CD4-positive, alpha-beta T cell (primary cell): Measurements from ENCODE around the gene MYO3A. TPM values are rescaled to one million over a fixed set of nuclear protein-coding genes. Genes with fewer than 3 reads are reported as not detected.

Experiments
- ATAC-seq: fragments of 200-7000 bp; cut with Tn5 transposase; one replicate; pipeline ENCODE4 v1.10.0; 2022; ENCODE audit warnings: mild to moderate bottlenecking; ENCODE audit not compliant: poor library complexity
- CTCF ChIA-PET: fragments of 350-600 bp; sonication (Branson Sonifier 250); formaldehyde crosslinking; loops from one replicate; lab custom pipeline; 2021; ENCODE audit warnings: antibody characterized with exemption, inconsistent platforms; lab: Charles Lee
- POLR2A ChIA-PET: fragments of 350-600 bp; sonication (Branson Sonifier 250); formaldehyde crosslinking; loops from one replicate; lab custom pipeline; 2021; ENCODE audit warnings: antibody characterized with exemption, inconsistent platforms; lab: Charles Lee
- DNase-seq, 14 experiments: peaks; one replicate each; pipeline ENCODE4 v3.0.0-alpha.2; 2013 to 2020; ENCODE audit warnings: mixed read lengths in 2 of 14
- H3K27ac ChIP-seq, 2 donors: one replicate each; pipeline versions ENCODE4 v1.5.1 to v1.7.0; 2013; ENCODE audit warnings: low read length in 2 of 2, low read depth in 1 of 2, mild to moderate bottlenecking in 1 of 2
- H3K27me3 ChIP-seq, 2 experiments: 1 replicate in 1 of 2; 2 replicates in 1 of 2; pipeline versions ENCODE4 v1.6.1 to v1.7.0; 2013; ENCODE audit warnings: low read length in 2 of 2, control low read depth in 1 of 2, mild to moderate bottlenecking in 1 of 2, moderate library complexity in 1 of 2; ENCODE audit not compliant: insufficient read depth in 2 of 2, control insufficient read depth in 1 of 2
- H3K36me3 ChIP-seq: one replicate; pipeline ENCODE4 v1.6.1; 2013; ENCODE audit warnings: low read length, control low read depth; ENCODE audit not compliant: insufficient read depth
- H3K4me1 ChIP-seq: one replicate; pipeline ENCODE4 v1.6.1; 2013; ENCODE audit warnings: low read length, control low read depth; ENCODE audit not compliant: insufficient read depth
- H3K4me3 ChIP-seq: one replicate; pipeline ENCODE4 v1.5.1; 2013; ENCODE audit warnings: mild to moderate bottlenecking, low read length, moderate library complexity
- H3K9me3 ChIP-seq, 2 experiments: 1 replicate in 1 of 2; 2 replicates in 1 of 2; pipeline versions ENCODE4 v1.6.1 to v1.7.0; 2013; ENCODE audit warnings: low read length in 2 of 2, mild to moderate bottlenecking in 2 of 2, control low read depth in 1 of 2, moderate library complexity in 1 of 2; ENCODE audit not compliant: control insufficient read depth in 1 of 2, insufficient read depth in 1 of 2
- H3K27ac Mint-ChIP-seq: one replicate; pipeline ENCODE4 v1.8.0; 2020; ENCODE audit warnings: mixed read lengths
- H3K27me3 Mint-ChIP-seq: one replicate; pipeline ENCODE4 v1.8.0; 2021; ENCODE audit warnings: mixed read lengths
- H3K36me3 Mint-ChIP-seq: one replicate; pipeline ENCODE4 v1.8.0; 2021; ENCODE audit warnings: low read depth, mixed read lengths
- H3K4me1 Mint-ChIP-seq: one replicate; pipeline ENCODE4 v1.8.0; 2021; ENCODE audit warnings: low read depth, mixed read lengths
- H3K4me3 Mint-ChIP-seq: one replicate; pipeline ENCODE4 v1.8.0; 2020; ENCODE audit warnings: mild to moderate bottlenecking, mixed read lengths
- H3K9me3 Mint-ChIP-seq: one replicate; pipeline ENCODE4 v1.8.0; 2020; ENCODE audit warnings: mixed read lengths
- CTCF ChIP-seq: fragments of 200-600 bp; IDR thresholded peaks from one replicate; pipeline ENCODE4 v1.8.0; 2022; ENCODE audit warnings: antibody characterized with exemption, mild to moderate bottlenecking
- intact Hi-C, 2 experiments: fragments of 100-400 bp; cut with DNase I in 1 of 2; cut with micrococcal nuclease in 1 of 2; formaldehyde crosslinking; loops; one replicate each; pipeline versions ENCODE4 v1.15.1 to v1.9.0; 2023 to 2025; cut with DNase I, micrococcal nuclease
- total RNA-seq, 174 experiments: library from RNA in 2 of 174; stranded (reverse) in 2 of 174; gene quantifications; one replicate each; pipeline ENCODE4 v1.2.3 and lab custom pipeline; 2021 to 2026

Gene MYO3A
- total RNA-seq, 2 experiments from 2014 or later: not detected

DNA sequence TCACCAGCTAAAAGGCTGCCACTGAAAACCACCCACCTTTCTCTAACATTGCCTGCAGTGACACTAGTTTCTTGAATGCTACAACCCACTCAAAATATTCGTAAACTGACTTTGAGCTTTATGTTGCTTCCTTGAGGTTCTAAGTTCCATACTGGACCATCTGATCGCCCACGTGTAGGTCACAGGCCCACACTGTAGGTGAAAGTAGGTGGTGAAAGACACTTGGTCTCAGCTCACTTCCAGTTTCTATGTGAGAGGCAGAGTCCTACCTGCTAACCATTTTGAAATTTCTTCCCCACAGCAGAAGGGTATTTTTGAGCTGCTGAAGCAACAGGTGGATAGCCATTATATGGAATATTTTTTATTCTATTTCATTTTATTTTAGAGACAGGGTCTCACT is 97.3 kb downstream of the MYO3A start:
- Histone ChIP-seq H3K27ac (no peak overlapping the region), H3K4me1 (no peaks in the 10 kb centered on the region), H3K36me3 (no peaks in the 10 kb centered on the region), H3K4me3 (no peak overlapping the region), H3K9me3 (no peaks in the 10 kb centered on the region), H3K27me3 (no peaks in the 10 kb centered on the region)
- intact Hi-C loops: no loop called here
- Mint-ChIP-seq H3K4me3 (no peak overlapping the region), H3K27ac (no peak overlapping the region), H3K36me3 (no peaks in the 10 kb centered on the region), H3K9me3 (no peaks in the 10 kb centered on the region), H3K4me1 (no peaks in the 10 kb centered on the region), H3K27me3 (no peaks in the 10 kb centered on the region)
- ChIA-PET CTCF (no interaction called here), POLR2A (no interaction called here)
- no peak for TF ChIP-seq CTCF
- DNase-seq (no peak), ATAC-seq (no peak)

GRCh38 chr10:26043469-26043868 is 109.4 kb downstream of the MYO3A start:
- Histone ChIP-seq H3K27me3 (no peaks in the 10 kb centered on the region), H3K4me3 (no peak overlapping the region), H3K4me1 (no peaks in the 10 kb centered on the region), H3K36me3 (no peaks in the 10 kb centered on the region), H3K27ac (no peak overlapping the region), H3K9me3 (peaks cover 0 to under 1% of the 10 kb centered on the region in 2 experiments)
- Mint-ChIP-seq H3K27me3 (peaks cover 3% of the 10 kb centered on the region), H3K4me1 (no peaks in the 10 kb centered on the region), H3K9me3 (peaks cover 13% of the 10 kb centered on the region), H3K36me3 (no peaks in the 10 kb centered on the region), H3K4me3 (no peak overlapping the region), H3K27ac (no peak overlapping the region)
- DNase-seq: no peak
- intact Hi-C loops: no loop called here
- CTCF ChIA-PET: no interaction called here
- ATAC-seq: no peak
- POLR2A ChIA-PET: no interaction called here
- TF ChIP-seq CTCF: no peak

GRCh38 chr10:26044141-26044749 is 110.2 kb downstream of the MYO3A start:
- no peaks in the 10 kb centered on the region for H3K36me3 Mint-ChIP-seq
- H3K27me3 Mint-ChIP-seq: peaks cover 3% of the 10 kb centered on the region
- H3K27ac ChIP-seq: no peak overlapping the region
- no peaks in the 10 kb centered on the region for H3K27me3 ChIP-seq
- TF ChIP-seq CTCF: no peak
- H3K36me3 ChIP-seq: no peaks in the 10 kb centered on the region
- H3K4me3 Mint-ChIP-seq: no peak overlapping the region
- ATAC-seq (no peak), DNase-seq (no peak)
- intact Hi-C loops: no loop called here
- H3K9me3 Mint-ChIP-seq: peaks cover 11% of the 10 kb centered on the region
- H3K27ac Mint-ChIP-seq: no peak overlapping the region
- H3K4me1 Mint-ChIP-seq: no peaks in the 10 kb centered on the region
- H3K4me3 ChIP-seq: no peak overlapping the region
- CTCF ChIA-PET: no interaction called here
- POLR2A ChIA-PET: no interaction called here
- H3K9me3 ChIP-seq: no peaks in the 10 kb centered on the region
- H3K4me1 ChIP-seq: no peaks in the 10 kb centered on the region
